Sigmoid colon (tissue), 4 donors: ENCODE measurements around the gene SRP68.

Source experiments
- POLR2A ChIP-seq, 2 donors: fragments of 450-650 bp; IDR thresholded peaks; one replicate each; pipeline ENCODE4 v1.6.1; 2016; ENCODE audit warnings: antibody characterized with exemption in 2 of 2, mild to moderate bottlenecking in 2 of 2, moderate library complexity in 2 of 2
- POLR2AphosphoS5 ChIP-seq, 4 donors: sonication (generic); formaldehyde crosslinking; IDR thresholded peaks; one replicate each; pipeline ENCODE4 v1.6.1; 2017; ENCODE audit warnings: antibody characterized with exemption in 4 of 4
- TF ChIP-seq, protein P1 (sequence below), 4 experiments: fragments of 450-650 bp in 3 of 4; fragments of 200-600 bp in 1 of 4; IDR thresholded peaks; one replicate each; pipeline ENCODE4 v1.5.1; 2016 to 2019; ENCODE audit warnings: antibody characterized with exemption in 4 of 4, mild to moderate bottlenecking in 3 of 4, moderate library complexity in 2 of 4

DNA sequence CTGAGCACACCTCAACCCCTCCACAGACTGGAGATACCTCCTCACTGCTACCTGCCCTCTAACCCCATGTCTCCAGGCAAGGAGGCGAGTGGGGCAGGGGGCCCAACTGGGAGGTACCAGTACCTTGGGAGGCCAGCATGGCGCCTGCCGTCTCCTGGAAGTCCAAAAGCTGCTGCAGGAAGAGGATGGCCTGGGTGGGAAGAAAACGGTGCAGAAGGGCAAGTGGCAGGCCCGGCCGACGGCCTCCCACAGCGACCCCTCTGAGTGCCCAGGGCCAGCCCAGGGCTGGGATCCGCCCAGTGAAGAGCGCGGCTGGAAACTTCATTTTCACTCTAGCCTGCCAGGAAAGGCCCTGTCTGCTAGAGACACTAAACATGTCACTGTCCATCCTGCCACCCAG, 15.2 kb upstream of the SRP68 start:
- TF ChIP-seq, protein P1, sequence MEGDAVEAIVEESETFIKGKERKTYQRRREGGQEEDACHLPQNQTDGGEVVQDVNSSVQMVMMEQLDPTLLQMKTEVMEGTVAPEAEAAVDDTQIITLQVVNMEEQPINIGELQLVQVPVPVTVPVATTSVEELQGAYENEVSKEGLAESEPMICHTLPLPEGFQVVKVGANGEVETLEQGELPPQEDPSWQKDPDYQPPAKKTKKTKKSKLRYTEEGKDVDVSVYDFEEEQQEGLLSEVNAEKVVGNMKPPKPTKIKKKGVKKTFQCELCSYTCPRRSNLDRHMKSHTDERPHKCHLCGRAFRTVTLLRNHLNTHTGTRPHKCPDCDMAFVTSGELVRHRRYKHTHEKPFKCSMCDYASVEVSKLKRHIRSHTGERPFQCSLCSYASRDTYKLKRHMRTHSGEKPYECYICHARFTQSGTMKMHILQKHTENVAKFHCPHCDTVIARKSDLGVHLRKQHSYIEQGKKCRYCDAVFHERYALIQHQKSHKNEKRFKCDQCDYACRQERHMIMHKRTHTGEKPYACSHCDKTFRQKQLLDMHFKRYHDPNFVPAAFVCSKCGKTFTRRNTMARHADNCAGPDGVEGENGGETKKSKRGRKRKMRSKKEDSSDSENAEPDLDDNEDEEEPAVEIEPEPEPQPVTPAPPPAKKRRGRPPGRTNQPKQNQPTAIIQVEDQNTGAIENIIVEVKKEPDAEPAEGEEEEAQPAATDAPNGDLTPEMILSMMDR (IDR thresholded peaks at IDR 0.05), result no peak
- TF ChIP-seq POLR2A (IDR thresholded peaks at IDR 0.05) (no peak), POLR2AphosphoS5 (IDR thresholded peaks at IDR 0.05) (no peak)
